ENCODE results near the gene BEND7. TPM values are rescaled to one million over a fixed set of nuclear protein-coding genes. Genes with fewer than 3 reads are reported as not detected.

BEND7 gene
- polyA plus RNA-seq, 1 of the 3 experiments (the other 2 are of a cell fraction): 9.2 TPM

GRCh38 chr10:13399752-13400151, 129.1 kb downstream of the BEND7 start:
- Histone ChIP-seq H3K9ac (no peak overlapping the region), H3K27ac (ENCODE audit: low read depth in 2 of 2, low read length in 1 of 2) (no peak overlapping the region), H4K20me1 (ENCODE audit: insufficient read depth) (no peaks in the 10 kb centered on the region), H2AFZ (ENCODE audit: low read depth) (no peak overlapping the region), H3K4me3 (ENCODE audit: low read depth in 2 of 2, low read length in 1 of 2) (no peak overlapping the region), H3K27me3 (ENCODE audit: insufficient read depth) (no peaks in the 10 kb centered on the region), H3K79me2 (ENCODE audit: insufficient read depth) (no peaks in the 10 kb centered on the region), H3F3A (replicated peaks; ENCODE audit: insufficient read depth) (no peaks in the 10 kb centered on the region), H3K9me2 (no peaks in the 10 kb centered on the region), H3K36me3 (replicated peaks in 1 of 2; ENCODE audit: control insufficient read depth in 1 of 2, insufficient read depth in 2 of 2, low read length in 1 of 2) (no peaks in the 10 kb centered on the region), H3K9me3 (no peaks in the 10 kb centered on the region), H3K4me2 (no peak overlapping the region), H3K4me1 (ENCODE audit: control insufficient read depth in 1 of 2, insufficient read depth in 2 of 2, low read depth in 1 of 2, low read length in 1 of 2) (no peaks in the 10 kb centered on the region)
- DNase-seq: no peak
- WGBS (ENCODE audit: low lambda C conversion rate): 30% methylated on average over 2 of the region's 2 CpGs
- ChIA-PET CTCF (interaction anchor here (1.3 to 1.8 kb wide), 2 partner anchors 28 to 40 kb away, joined by 4 to 5 read pairs; no protein-coding TSS in a partner anchor), POLR2A (no interaction called here)
- TF ChIP-seq NFIC (IDR thresholded peaks at IDR 0.05; ENCODE audit: borderline replicate concordance) (no peak), RFX5 (IDR thresholded peaks at IDR 0.05; ENCODE audit: low read length) (no peak), POLR2AphosphoS5 (IDR thresholded peaks at IDR 0.05; ENCODE audit: low read depth, low read length) (no peak), YY1 (IDR thresholded peaks at IDR 0.05; ENCODE audit: low read depth) (no peak), RXRA (IDR thresholded peaks at IDR 0.05; ENCODE audit: borderline replicate concordance, low read depth) (no peak), RCOR1 (IDR thresholded peaks at IDR 0.05; ENCODE audit: low read length) (no peak), SIN3A (IDR thresholded peaks at IDR 0.05; ENCODE audit: borderline replicate concordance, low read depth, low read length) (no peak), EZH2phosphoT487 (IDR thresholded peaks at IDR 0.05; ENCODE audit: borderline replicate concordance, low read depth) (no peak), ZBTB33 (IDR thresholded peaks at IDR 0.05; ENCODE audit: borderline replicate concordance, low read depth) (no peak), TAF1 (IDR thresholded peaks at IDR 0.05; ENCODE audit: borderline replicate concordance, low read depth, low read length) (no peak), PBX3 (IDR thresholded peaks at IDR 0.05) (no peak), MEF2A (IDR thresholded peaks at IDR 0.05; ENCODE audit: borderline replicate concordance, low read depth) (no peak), RAD21 (IDR thresholded peaks at IDR 0.05; ENCODE audit: low read length) (no peak), FOXM1 (IDR thresholded peaks at IDR 0.05; ENCODE audit: low read depth) (no peak), SMC3 (IDR thresholded peaks at IDR 0.05; ENCODE audit: low read depth, low read length) (no peak), MXI1 (IDR thresholded peaks at IDR 0.05; ENCODE audit: low read depth, low read length) (no peak)

- WGBS (ENCODE audit: low lambda C conversion rate): 27% methylated on average over 8 of the region's 8 CpGs
- no peaks in the 10 kb centered on the region for H3K9me3 ChIP-seq
- TF ChIP-seq, protein P1, sequence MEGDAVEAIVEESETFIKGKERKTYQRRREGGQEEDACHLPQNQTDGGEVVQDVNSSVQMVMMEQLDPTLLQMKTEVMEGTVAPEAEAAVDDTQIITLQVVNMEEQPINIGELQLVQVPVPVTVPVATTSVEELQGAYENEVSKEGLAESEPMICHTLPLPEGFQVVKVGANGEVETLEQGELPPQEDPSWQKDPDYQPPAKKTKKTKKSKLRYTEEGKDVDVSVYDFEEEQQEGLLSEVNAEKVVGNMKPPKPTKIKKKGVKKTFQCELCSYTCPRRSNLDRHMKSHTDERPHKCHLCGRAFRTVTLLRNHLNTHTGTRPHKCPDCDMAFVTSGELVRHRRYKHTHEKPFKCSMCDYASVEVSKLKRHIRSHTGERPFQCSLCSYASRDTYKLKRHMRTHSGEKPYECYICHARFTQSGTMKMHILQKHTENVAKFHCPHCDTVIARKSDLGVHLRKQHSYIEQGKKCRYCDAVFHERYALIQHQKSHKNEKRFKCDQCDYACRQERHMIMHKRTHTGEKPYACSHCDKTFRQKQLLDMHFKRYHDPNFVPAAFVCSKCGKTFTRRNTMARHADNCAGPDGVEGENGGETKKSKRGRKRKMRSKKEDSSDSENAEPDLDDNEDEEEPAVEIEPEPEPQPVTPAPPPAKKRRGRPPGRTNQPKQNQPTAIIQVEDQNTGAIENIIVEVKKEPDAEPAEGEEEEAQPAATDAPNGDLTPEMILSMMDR (IDR thresholded peaks at IDR 0.05): peak; percentile 21
- no peak for TF ChIP-seq TAF1 (IDR thresholded peaks at IDR 0.05; ENCODE audit: borderline replicate concordance, low read depth, low read length)
- TF ChIP-seq, protein P2, sequence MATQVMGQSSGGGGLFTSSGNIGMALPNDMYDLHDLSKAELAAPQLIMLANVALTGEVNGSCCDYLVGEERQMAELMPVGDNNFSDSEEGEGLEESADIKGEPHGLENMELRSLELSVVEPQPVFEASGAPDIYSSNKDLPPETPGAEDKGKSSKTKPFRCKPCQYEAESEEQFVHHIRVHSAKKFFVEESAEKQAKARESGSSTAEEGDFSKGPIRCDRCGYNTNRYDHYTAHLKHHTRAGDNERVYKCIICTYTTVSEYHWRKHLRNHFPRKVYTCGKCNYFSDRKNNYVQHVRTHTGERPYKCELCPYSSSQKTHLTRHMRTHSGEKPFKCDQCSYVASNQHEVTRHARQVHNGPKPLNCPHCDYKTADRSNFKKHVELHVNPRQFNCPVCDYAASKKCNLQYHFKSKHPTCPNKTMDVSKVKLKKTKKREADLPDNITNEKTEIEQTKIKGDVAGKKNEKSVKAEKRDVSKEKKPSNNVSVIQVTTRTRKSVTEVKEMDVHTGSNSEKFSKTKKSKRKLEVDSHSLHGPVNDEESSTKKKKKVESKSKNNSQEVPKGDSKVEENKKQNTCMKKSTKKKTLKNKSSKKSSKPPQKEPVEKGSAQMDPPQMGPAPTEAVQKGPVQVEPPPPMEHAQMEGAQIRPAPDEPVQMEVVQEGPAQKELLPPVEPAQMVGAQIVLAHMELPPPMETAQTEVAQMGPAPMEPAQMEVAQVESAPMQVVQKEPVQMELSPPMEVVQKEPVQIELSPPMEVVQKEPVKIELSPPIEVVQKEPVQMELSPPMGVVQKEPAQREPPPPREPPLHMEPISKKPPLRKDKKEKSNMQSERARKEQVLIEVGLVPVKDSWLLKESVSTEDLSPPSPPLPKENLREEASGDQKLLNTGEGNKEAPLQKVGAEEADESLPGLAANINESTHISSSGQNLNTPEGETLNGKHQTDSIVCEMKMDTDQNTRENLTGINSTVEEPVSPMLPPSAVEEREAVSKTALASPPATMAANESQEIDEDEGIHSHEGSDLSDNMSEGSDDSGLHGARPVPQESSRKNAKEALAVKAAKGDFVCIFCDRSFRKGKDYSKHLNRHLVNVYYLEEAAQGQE (IDR thresholded peaks at IDR 0.05; ENCODE audit: low read depth, low read length): no peak
These were observed 129.6 kb downstream of the BEND7 start for GRCh38 chr10:13399236-13399635.

More at GRCh38 chr10:13399236-13399635, 129.6 kb downstream of the BEND7 start:
- no peak for DNase-seq
- Histone ChIP-seq H2AFZ (ENCODE audit: low read depth) (no peak overlapping the region), H3K27me3 (ENCODE audit: insufficient read depth) (no peaks in the 10 kb centered on the region), H3K9ac (no peak overlapping the region), H3K4me1 (ENCODE audit: control insufficient read depth in 1 of 2, insufficient read depth in 2 of 2, low read depth in 1 of 2, low read length in 1 of 2) (no peaks in the 10 kb centered on the region), H3K79me2 (ENCODE audit: insufficient read depth) (no peaks in the 10 kb centered on the region), H3K36me3 (replicated peaks in 1 of 2; ENCODE audit: control insufficient read depth in 1 of 2, insufficient read depth in 2 of 2, low read length in 1 of 2) (no peaks in the 10 kb centered on the region), H3K4me3 (ENCODE audit: low read depth in 2 of 2, low read length in 1 of 2) (no peak overlapping the region), H4K20me1 (ENCODE audit: insufficient read depth) (no peaks in the 10 kb centered on the region), H3K27ac (ENCODE audit: low read depth in 2 of 2, low read length in 1 of 2) (no peak overlapping the region), H3K9me2 (no peaks in the 10 kb centered on the region), H3K4me2 (no peak overlapping the region), H3F3A (replicated peaks; ENCODE audit: insufficient read depth) (no peaks in the 10 kb centered on the region)
- POLR2A ChIA-PET: interaction anchor here (0.6 kb wide), 1 partner anchor 1640 kb away, joined by 3 read pairs; no protein-coding TSS in a partner anchor
- CTCF ChIA-PET: interaction anchor here (1.0 to 1.3 kb wide), 2 partner anchors 27 to 137 kb away, joined by 3 to 5 read pairs; no protein-coding TSS in a partner anchor
